ENCODE results near the gene NFU1. TPM values are rescaled to one million over a fixed set of nuclear protein-coding genes. Genes with fewer than 3 reads are reported as not detected.

The NFU1 gene
- total and polyA plus RNA-seq, 4 experiments from 2014 or later: 23.9 to 96.1 (median 46.2) TPM

GRCh38 chr2:69390471-69390870, 46.8 kb downstream of the NFU1 start:
- peaks cover 13 to 27% (median 18%) of the 10 kb centered on the region in 4 donors for H3K4me1 Mint-ChIP-seq
- no peak overlapping the region for H3K4me3 Mint-ChIP-seq
- no peak overlapping the region for H3K27ac Mint-ChIP-seq
- H3K4me3 ChIP-seq (ENCODE audit: low read length in 2 of 2): no peak overlapping the region
- no peaks in the 10 kb centered on the region for H3K27me3 ChIP-seq (ENCODE audit: insufficient read depth, low read length)
- H3K9me3 Mint-ChIP-seq: no peaks in the 10 kb centered on the region
- no peaks in the 10 kb centered on the region for H3K9me3 ChIP-seq (ENCODE audit: control insufficient read depth in 1 of 2, low read length in 2 of 2)
- no peaks in the 10 kb centered on the region for H3K27me3 Mint-ChIP-seq
- intact Hi-C loops (cut with micrococcal nuclease): no loop called here
- H3K36me3 Mint-ChIP-seq: peaks cover 13 to 17% of the 10 kb centered on the region in 2 donors
- POLR2A ChIA-PET (ENCODE audit: partially characterized antibody): interaction anchor here (0.5 to 2.5 kb wide), 2 partner anchors 46 to 734 kb away, joined by 4 to 11 read pairs; partner anchors contain the start of gene NFU1
- no peak for DNase-seq
- no peak overlapping the region for H3K27ac ChIP-seq (ENCODE audit: low read depth, low read length)
- CTCF ChIA-PET (ENCODE audit: partially characterized antibody): interaction anchor here (0.6 to 2.7 kb wide), 4 partner anchors 14 to 334 kb away, joined by 3 to 13 read pairs (median 4); partner anchors contain the start of gene NFU1
- no peaks in the 10 kb centered on the region for H3K36me3 ChIP-seq (ENCODE audit: insufficient read depth, low read length)
- peaks cover 18% of the 10 kb centered on the region for H3K4me1 ChIP-seq (ENCODE audit: insufficient read depth, low read length)

GRCh38 chr2:69390001-69390400, 47.2 kb downstream of the NFU1 start:
- Histone ChIP-seq H3K27ac (ENCODE audit: low read depth, low read length) (no peak overlapping the region), H3K36me3 (ENCODE audit: insufficient read depth, low read length) (no peaks in the 10 kb centered on the region), H3K27me3 (ENCODE audit: insufficient read depth, low read length) (no peaks in the 10 kb centered on the region), H3K9me3 (ENCODE audit: control insufficient read depth in 1 of 2, low read length in 2 of 2) (no peaks in the 10 kb centered on the region), H3K4me1 (ENCODE audit: insufficient read depth, low read length) (peaks cover 19% of the 10 kb centered on the region), H3K4me3 (ENCODE audit: low read length in 2 of 2) (no peak overlapping the region)
- Mint-ChIP-seq H3K4me1 (peaks cover 14 to 28% (median 20%) of the 10 kb centered on the region in 4 donors), H3K4me3 (no peak overlapping the region), H3K9me3 (no peaks in the 10 kb centered on the region), H3K27ac (no peak overlapping the region), H3K27me3 (no peaks in the 10 kb centered on the region), H3K36me3 (peaks cover 11 to 15% of the 10 kb centered on the region in 2 donors)
- CTCF ChIA-PET (ENCODE audit: partially characterized antibody): interaction anchor here (1.2 to 2.7 kb wide), 3 partner anchors 14 to 335 kb away, joined by 3 to 13 read pairs (median 4); partner anchors contain the start of gene NFU1
- intact Hi-C loops (cut with micrococcal nuclease): no loop called here
- no peak for DNase-seq
- POLR2A ChIA-PET (ENCODE audit: partially characterized antibody): interaction anchor here (2.5 kb wide), 1 partner anchor 47 kb away, joined by 11 read pairs; the partner anchor contains the start of gene NFU1

GRCh38 chr2:69389271-69389670, 48.0 kb downstream of the NFU1 start:
- no peaks in the 10 kb centered on the region for H3K36me3 ChIP-seq (ENCODE audit: insufficient read depth, low read length)
- no peaks in the 10 kb centered on the region for H3K27me3 Mint-ChIP-seq
- POLR2A ChIA-PET (ENCODE audit: partially characterized antibody): interaction anchor here (2.5 kb wide), 1 partner anchor 48 kb away, joined by 11 read pairs; the partner anchor contains the start of gene NFU1
- no peak overlapping the region for H3K27ac ChIP-seq (ENCODE audit: low read depth, low read length)
- H3K27me3 ChIP-seq (ENCODE audit: insufficient read depth, low read length): no peaks in the 10 kb centered on the region
- peaks cover 14 to 29% (median 25%) of the 10 kb centered on the region in 4 donors for H3K4me1 Mint-ChIP-seq
- H3K4me1 ChIP-seq (ENCODE audit: insufficient read depth, low read length): peaks cover 25% of the 10 kb centered on the region
- H3K4me3 Mint-ChIP-seq: peak overlapping the region in 1 of 8 donors; percentile 43
- CTCF ChIA-PET (ENCODE audit: partially characterized antibody): interaction anchor here (0.9 to 2.7 kb wide), 2 partner anchors 13 to 48 kb away, joined by 3 to 13 read pairs; partner anchors contain the start of gene NFU1
- peaks cover 5 to 8% of the 10 kb centered on the region in 2 donors for H3K36me3 Mint-ChIP-seq
- DNase-seq: no peak
- H3K9me3 ChIP-seq (ENCODE audit: control insufficient read depth in 1 of 2, low read length in 2 of 2): no peaks in the 10 kb centered on the region
- H3K4me3 ChIP-seq (ENCODE audit: low read length in 2 of 2): no peak overlapping the region
- intact Hi-C loops (cut with micrococcal nuclease): loop anchor here (5.0 to 10.0 kb wide), 3 partner anchors 256 to 906 kb away; partner anchors contain the start of genes AAK1, C2orf42 and SNRPG
- no peaks in the 10 kb centered on the region for H3K9me3 Mint-ChIP-seq
- H3K27ac Mint-ChIP-seq: no peak overlapping the region

GRCh38 chr2:69387770-69388481, 49.3 kb downstream of the NFU1 start:
- ChIA-PET CTCF (ENCODE audit: partially characterized antibody) (interaction anchor here (0.9 to 1.0 kb wide), 3 partner anchors 9 to 49 kb away, joined by 3 to 5 read pairs (median 4); partner anchors contain the start of gene NFU1), POLR2A (ENCODE audit: partially characterized antibody) (interaction anchor here (1.2 to 1.3 kb wide), 2 partner anchors 49 to 1680 kb away, joined by 4 to 6 read pairs; partner anchors contain the start of genes NAGK and NFU1)
- Mint-ChIP-seq H3K27me3 (no peaks in the 10 kb centered on the region), H3K27ac (peak overlapping the region; percentile 80 to 97 (median 88)), H3K9me3 (no peaks in the 10 kb centered on the region), H3K4me1 (peaks cover 20 to 41% (median 32%) of the 10 kb centered on the region in 4 donors), H3K36me3 (no peaks in the 10 kb centered on the region), H3K4me3 (peak overlapping the region; percentile 84 to 91 (median 89))
- H3K4me1 ChIP-seq (ENCODE audit: insufficient read depth, low read length): peaks cover 34% of the 10 kb centered on the region
- DNase-seq: no peak
- H3K27ac ChIP-seq (ENCODE audit: low read depth, low read length): peak overlapping the region; percentile 66
- intact Hi-C loops (cut with micrococcal nuclease): loop anchor here (1.0 to 10.0 kb wide), 5 partner anchors 49 to 907 kb away; partner anchors contain the start of genes AAK1, C2orf42, GMCL1 and NFU1
- peak overlapping the region; percentile 2 to 66 for H3K4me3 ChIP-seq (ENCODE audit: low read length in 2 of 2)
- H3K27me3 ChIP-seq (ENCODE audit: insufficient read depth, low read length): no peaks in the 10 kb centered on the region
- no peaks in the 10 kb centered on the region for H3K9me3 ChIP-seq (ENCODE audit: control insufficient read depth in 1 of 2, low read length in 2 of 2)
- H3K36me3 ChIP-seq (ENCODE audit: insufficient read depth, low read length): no peaks in the 10 kb centered on the region

DNA sequence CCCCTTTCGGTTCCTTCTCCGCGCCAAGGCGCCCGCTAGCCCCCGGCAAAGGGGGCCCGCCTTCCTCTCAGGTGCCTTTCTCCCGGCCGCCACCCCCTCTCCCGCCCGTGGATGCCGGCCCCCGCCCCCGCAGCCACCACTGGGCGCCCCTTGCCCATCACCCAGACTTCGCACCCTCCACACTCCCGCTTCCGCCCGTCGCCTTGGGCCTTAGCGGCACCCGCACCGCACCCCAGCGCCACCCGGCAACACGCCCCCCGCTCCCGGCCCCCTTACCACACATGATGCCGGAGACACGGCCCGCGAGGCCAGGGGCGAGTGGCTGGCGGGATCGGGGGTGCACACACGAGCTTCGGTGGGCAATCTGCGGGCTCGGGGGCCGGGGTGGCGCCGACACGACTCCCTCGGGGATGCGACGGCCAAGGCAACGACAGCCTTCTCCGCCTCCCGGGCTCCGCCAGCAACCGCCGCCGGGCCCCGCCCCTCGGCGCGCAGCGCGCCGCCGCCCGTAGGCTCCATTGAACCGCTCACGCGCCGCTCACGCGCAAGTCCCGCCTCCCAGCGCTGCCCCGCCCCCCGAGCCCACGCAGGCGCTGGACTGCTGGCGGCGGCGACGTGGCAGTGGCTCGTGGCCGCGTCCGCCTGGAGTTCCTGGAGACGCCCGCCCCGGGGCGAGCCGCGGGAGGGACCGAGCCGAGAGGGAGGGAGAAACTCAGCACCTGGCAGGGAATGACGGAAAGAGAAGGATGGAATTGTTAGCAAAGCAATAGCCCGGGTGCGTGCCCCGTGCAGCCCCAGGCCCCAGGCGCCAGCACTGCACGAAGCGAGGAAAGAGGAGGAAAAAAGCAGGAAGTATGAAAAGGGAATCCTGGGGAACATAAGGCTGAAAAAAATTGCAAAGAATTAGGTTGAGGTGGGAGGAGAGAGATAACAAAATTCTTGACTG, 50.2 kb downstream of the NFU1 start, which contains the start of gene GFPT1:
Gene GFPT1 (minus strand): TSS at position 439 of the 946 bp plus-strand sequence. CDS start 156 bp downstream, at position 283.
- Histone ChIP-seq H3K27ac (ENCODE audit: low read depth, low read length) (peak within 1 kb of the TSS; percentile 66), H3K27me3 (ENCODE audit: insufficient read depth, low read length) (no peaks in the 10 kb centered on the region), H3K9me3 (ENCODE audit: control insufficient read depth in 1 of 2, low read length in 2 of 2) (no peaks in the 10 kb centered on the region), H3K4me3 (ENCODE audit: low read length in 2 of 2) (peak within 1 kb of the TSS; percentile 66 to 77), H3K4me1 (ENCODE audit: insufficient read depth, low read length) (peaks cover 38% of the 10 kb centered on the region), H3K36me3 (ENCODE audit: insufficient read depth, low read length) (no peaks in the 10 kb centered on the region)
- CTCF ChIA-PET (ENCODE audit: partially characterized antibody): interaction anchor here (2.3 to 2.5 kb wide), 2 partner anchors 10 to 50 kb away, joined by 8 to 23 read pairs; partner anchors contain the start of gene NFU1
- H3K27ac Mint-ChIP-seq: peak within 1 kb of the TSS; percentile 80 to 97 (median 89)
- peaks cover 1 to 6% of the 10 kb centered on the region in 2 donors for H3K36me3 Mint-ChIP-seq
- H3K4me1 Mint-ChIP-seq: peaks cover 27 to 50% (median 39%) of the 10 kb centered on the region in 4 donors
- no peaks in the 10 kb centered on the region for H3K9me3 Mint-ChIP-seq
- peak; percentile 87 to 91 (median 90) for DNase-seq
- intact Hi-C loops (cut with micrococcal nuclease): loop anchor here (1.0 to 10.0 kb wide), 5 partner anchors 50 to 908 kb away; partner anchors contain the start of genes AAK1, C2orf42, GMCL1 and NFU1
- POLR2A ChIA-PET (ENCODE audit: partially characterized antibody): interaction anchor here (0.7 to 2.5 kb wide), 3 partner anchors 11 to 1681 kb away, joined by 3 to 22 read pairs (median 4); partner anchors contain the start of genes NAGK and NFU1
- no peaks in the 10 kb centered on the region for H3K27me3 Mint-ChIP-seq
- peak within 1 kb of the TSS; percentile 85 to 91 (median 89) for H3K4me3 Mint-ChIP-seq

- H3K4me3 ChIP-seq (ENCODE audit: low read length in 2 of 2): peak overlapping the region; percentile 66 to 77
- Mint-ChIP-seq H3K27ac (peak overlapping the region; percentile 74 to 92 (median 81)), H3K36me3 (peaks cover 3 to 6% of the 10 kb centered on the region in 2 donors), H3K27me3 (no peaks in the 10 kb centered on the region), H3K9me3 (no peaks in the 10 kb centered on the region), H3K4me1 (peaks cover 28 to 54% (median 40%) of the 10 kb centered on the region in 4 donors), H3K4me3 (peak overlapping the region; percentile 85 to 91 (median 88))
- no peaks in the 10 kb centered on the region for H3K27me3 ChIP-seq (ENCODE audit: insufficient read depth, low read length)
- CTCF ChIA-PET (ENCODE audit: partially characterized antibody): interaction anchor here (1.0 to 2.5 kb wide), 3 partner anchors 10 to 51 kb away, joined by 4 to 23 read pairs (median 8); partner anchors contain the start of gene NFU1
- H3K27ac ChIP-seq (ENCODE audit: low read depth, low read length): peak overlapping the region; percentile 66
- no peaks in the 10 kb centered on the region for H3K9me3 ChIP-seq (ENCODE audit: control insufficient read depth in 1 of 2, low read length in 2 of 2)
- H3K36me3 ChIP-seq (ENCODE audit: insufficient read depth, low read length): no peaks in the 10 kb centered on the region
- POLR2A ChIA-PET (ENCODE audit: partially characterized antibody): interaction anchor here (0.7 to 2.5 kb wide), 3 partner anchors 11 to 1681 kb away, joined by 3 to 22 read pairs (median 4); partner anchors contain the start of genes NAGK and NFU1
- intact Hi-C loops (cut with micrococcal nuclease): loop anchor here (5.0 to 10.0 kb wide), 3 partner anchors 258 to 908 kb away; partner anchors contain the start of genes AAK1, C2orf42 and SNRPG
- peaks cover 38% of the 10 kb centered on the region for H3K4me1 ChIP-seq (ENCODE audit: insufficient read depth, low read length)
- DNase-seq: peak in 1 of 5 donors; percentile 11
Measured at GRCh38 chr2:69386360-69386759, 50.9 kb downstream of the NFU1 start.
